Diencephalon (tissue), 1 donor: ENCODE data around the gene ZBTB1. TPM values are rescaled to one million over a fixed set of nuclear protein-coding genes. Genes with fewer than 3 reads are reported as not detected.

Source experiments
- small RNA-seq: library from RNA; depleted of rRNA; stranded (forward); fragments of <200 nt; gene quantifications from one replicate; pipeline ENCODE3, GENCODE V24; 2014
- total RNA-seq: library from RNA; depleted of rRNA; stranded (reverse); fragments of >200 nt; gene quantifications from one replicate; pipeline ENCODE4 v1.2.3, GENCODE V29; 2014

The ZBTB1 gene, protein sequence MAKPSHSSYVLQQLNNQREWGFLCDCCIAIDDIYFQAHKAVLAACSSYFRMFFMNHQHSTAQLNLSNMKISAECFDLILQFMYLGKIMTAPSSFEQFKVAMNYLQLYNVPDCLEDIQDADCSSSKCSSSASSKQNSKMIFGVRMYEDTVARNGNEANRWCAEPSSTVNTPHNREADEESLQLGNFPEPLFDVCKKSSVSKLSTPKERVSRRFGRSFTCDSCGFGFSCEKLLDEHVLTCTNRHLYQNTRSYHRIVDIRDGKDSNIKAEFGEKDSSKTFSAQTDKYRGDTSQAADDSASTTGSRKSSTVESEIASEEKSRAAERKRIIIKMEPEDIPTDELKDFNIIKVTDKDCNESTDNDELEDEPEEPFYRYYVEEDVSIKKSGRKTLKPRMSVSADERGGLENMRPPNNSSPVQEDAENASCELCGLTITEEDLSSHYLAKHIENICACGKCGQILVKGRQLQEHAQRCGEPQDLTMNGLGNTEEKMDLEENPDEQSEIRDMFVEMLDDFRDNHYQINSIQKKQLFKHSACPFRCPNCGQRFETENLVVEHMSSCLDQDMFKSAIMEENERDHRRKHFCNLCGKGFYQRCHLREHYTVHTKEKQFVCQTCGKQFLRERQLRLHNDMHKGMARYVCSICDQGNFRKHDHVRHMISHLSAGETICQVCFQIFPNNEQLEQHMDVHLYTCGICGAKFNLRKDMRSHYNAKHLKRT
- total RNA-seq, result 54.4 TPM

DNA sequence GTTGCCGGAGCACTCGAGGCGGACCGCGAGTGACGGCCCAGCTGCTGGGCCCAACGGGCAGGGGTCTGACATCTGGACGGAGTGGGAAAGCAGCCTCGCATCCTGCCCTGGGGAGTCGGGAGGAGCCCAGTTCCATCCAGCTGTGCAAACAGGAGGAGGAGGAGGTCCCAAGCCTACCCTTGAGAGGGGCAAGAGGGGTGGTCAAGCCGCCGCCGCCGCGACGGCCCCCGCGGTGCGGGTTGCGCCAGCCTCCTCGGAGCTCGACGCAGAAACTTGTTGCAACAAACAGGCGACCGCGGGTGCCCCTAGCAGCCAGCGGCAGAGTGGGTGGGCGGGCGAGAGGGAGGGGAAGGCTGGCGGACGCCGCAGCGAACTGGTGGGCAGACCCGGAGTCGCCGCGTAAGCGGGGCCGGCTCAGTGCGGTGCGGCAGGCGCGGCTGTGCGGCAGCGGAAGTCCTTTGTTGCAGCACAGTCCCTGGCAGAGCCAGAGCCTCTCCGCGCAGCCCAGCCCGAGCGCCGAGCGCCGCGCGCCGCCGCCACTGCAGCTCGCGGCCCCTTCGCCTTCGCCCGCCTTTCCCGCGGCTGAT, at the start of gene ZBTB1:
Gene ZBTB1, plus strand, starts transcription at position 461 of the 587 bp plus-strand sequence. CDS start 16,735 bp downstream, outside the sequence.

GRCh38 chr14:64465191-64465822, 39.3 kb upstream of the ZBTB1 start, which contains the start of gene AKAP5:
TSS of gene AKAP5 (plus strand) at chr14:64465499. CDS start at chr14:64468395, 2,896 bp downstream.

GRCh38 chr14:64503434-64504309, 898 bp upstream of the ZBTB1 start, which contains the start of gene ZBTB25:
TSS of gene ZBTB25 (minus strand) at chr14:64503838. CDS start at chr14:64490533, 13,305 bp downstream.

DNA sequence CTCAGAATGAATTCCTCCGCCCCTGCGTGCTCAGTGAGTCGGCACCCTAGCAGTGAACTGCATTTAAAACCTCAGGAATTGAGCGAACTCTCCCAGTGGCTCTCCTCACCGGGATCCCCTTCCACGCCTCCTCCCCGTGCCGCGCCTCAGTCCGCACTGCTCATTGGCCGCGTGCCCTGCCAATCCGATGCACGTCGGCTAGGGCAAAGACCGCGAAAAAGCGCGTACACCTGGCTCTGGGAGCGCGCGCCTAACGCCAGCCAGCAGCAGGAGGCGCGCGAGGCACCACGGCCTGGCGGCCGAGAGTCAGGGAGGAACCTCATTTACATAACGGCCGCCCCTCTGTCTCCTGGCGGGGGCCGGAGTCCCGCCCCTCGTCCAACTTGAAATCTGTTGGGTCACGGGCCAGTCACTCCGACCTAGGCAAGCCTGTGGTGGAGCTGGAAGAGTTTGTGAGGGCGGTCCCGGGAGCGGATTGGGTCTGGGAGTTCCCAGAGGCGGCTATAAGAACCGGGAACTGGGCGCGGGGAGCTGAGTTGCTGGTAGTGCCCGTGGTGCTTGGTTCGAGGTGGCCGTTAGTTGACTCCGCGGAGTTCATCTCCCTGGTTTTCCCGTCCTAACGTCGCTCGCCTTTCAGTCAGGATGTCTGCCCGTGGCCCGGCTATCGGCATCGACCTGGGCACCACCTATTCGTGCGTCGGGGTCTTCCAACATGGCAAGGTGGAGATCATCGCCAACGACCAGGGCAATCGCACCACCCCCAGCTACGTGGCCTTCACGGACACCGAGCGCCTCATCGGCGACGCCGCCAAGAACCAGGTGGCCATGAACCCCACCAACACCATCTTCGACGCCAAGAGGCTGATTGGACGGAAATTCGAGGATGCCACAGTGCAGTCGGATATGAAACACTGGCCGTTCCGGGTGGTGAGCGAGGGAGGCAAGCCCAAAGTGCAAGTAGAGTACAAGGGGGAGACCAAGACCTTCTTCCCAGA, 35.9 kb downstream of the ZBTB1 start, which contains the start of gene HSPA2:
Gene HSPA2, plus strand, starts transcription at position 534 of the 995 bp plus-strand sequence. Its CDS starts 109 bp downstream, at position 643.

GRCh38 chr14:64549791-64550620, 45.4 kb downstream of the ZBTB1 start, which contains the start of gene PPP1R36:
TSS of gene PPP1R36 (plus strand) at chr14:64549961. CDS start at chr14:64549998, 37 bp downstream.

Small RNA genes lying within 50 kb of the gene (small RNA-seq; reads per million reads assigned to genes)
- not detected for gene AL049869.4

Other genes with a start within 250 kb of the ZBTB1 start
- gene ESR2, start 210.4 kb upstream of the ZBTB1 start, total RNA-seq, result 2.5 TPM
- gene MTHFD1, start 116.4 kb upstream of the ZBTB1 start, total RNA-seq, result 46.4 TPM
- 44.5 TPM for gene AKAP5, start 39.3 kb upstream of the ZBTB1 start, total RNA-seq
- gene ZBTB25, start 932 bp upstream of the ZBTB1 start, total RNA-seq, result 19.1 TPM
- gene HSPA2, start 36.0 kb downstream of the ZBTB1 start, total RNA-seq, result 27.2 TPM
- gene PPP1R36, start 45.2 kb downstream of the ZBTB1 start, total RNA-seq, result 1.2 TPM
- gene PLEKHG3, start 199.7 kb downstream of the ZBTB1 start, total RNA-seq, result 9.9 TPM